HepG2 (cell line): ENCODE results near the gene CLCN2. TPM values are rescaled to one million over a fixed set of nuclear protein-coding genes. Genes with fewer than 3 reads are reported as not detected.

ENCODE experiments used
- CCDC6 ChIP-seq: sonication (generic); formaldehyde crosslinking; IDR thresholded peaks from 2 replicates; pipeline ENCODE4 v1.8.1; 2022; ENCODE audit warnings: mild to moderate bottlenecking, missing genetic modification reagents, moderate library complexity
- CEBPB ChIP-seq: IDR thresholded peaks from 2 replicates; pipeline ENCODE4 v1.6.1; 2011; ENCODE audit warnings: low read depth, low read length, improper control_type of control experiment, borderline replicate concordance
- CENPBD1 ChIP-seq: sonication (generic); formaldehyde crosslinking; IDR thresholded peaks from 2 replicates; pipeline ENCODE4 v1.8.0; 2022; ENCODE audit warnings: missing genetic modification reagents, low read depth, mild to moderate bottlenecking, borderline replicate concordance
- EHMT2 ChIP-seq: fragments of 200-600 bp; sonication (generic); IDR thresholded peaks from 2 replicates; pipeline ENCODE4 v1.7.0; 2017; ENCODE audit warnings: antibody characterized with exemption, low read depth, low read length, borderline replicate concordance
- HOXA5 ChIP-seq: sonication (generic); formaldehyde crosslinking; IDR thresholded peaks from 2 replicates; pipeline ENCODE4 v1.4.0; 2020; ENCODE audit warnings: missing genetic modification reagents
- NR2F1 ChIP-seq, 2 experiments: fragments of 450-650 bp in 1 of 2; formaldehyde crosslinking in 1 of 2; IDR thresholded peaks; 2 replicates each; pipeline versions ENCODE4 v1.5.0 to v1.6.1; 2016 to 2020; ENCODE audit warnings: mild to moderate bottlenecking in 1 of 2, missing compliant biosample characterization in 1 of 2, missing genetic modification reagents in 1 of 2, moderate library complexity in 1 of 2
- SMAD1 ChIP-seq: sonication (generic); formaldehyde crosslinking; IDR thresholded peaks from 2 replicates; pipeline ENCODE4 v1.4.0; 2020; ENCODE audit warnings: missing genetic modification reagents, low read depth, mild to moderate bottlenecking, borderline replicate concordance
- SMAD9 ChIP-seq: sonication (generic); formaldehyde crosslinking; IDR thresholded peaks from 2 replicates; pipeline ENCODE4 v1.5.1; 2020; ENCODE audit warnings: mild to moderate bottlenecking, missing genetic modification reagents
- SP5 ChIP-seq: IDR thresholded peaks from 2 replicates; pipeline ENCODE4 v1.6.1; 2016; ENCODE audit warnings: low read depth, borderline replicate concordance
- ZFP90 ChIP-seq: sonication (generic); formaldehyde crosslinking; IDR thresholded peaks from 2 replicates; pipeline ENCODE4 v1.8.0; 2022; ENCODE audit warnings: missing genetic modification reagents, mild to moderate bottlenecking, inconsistent platforms, borderline replicate concordance
- ZMAT5 ChIP-seq: sonication (generic); formaldehyde crosslinking; IDR thresholded peaks from 2 replicates; pipeline ENCODE4 v1.5.0; 2020; ENCODE audit warnings: mild to moderate bottlenecking, low read depth, missing genetic modification reagents, borderline replicate concordance
- ZNF143 ChIP-seq: sonication (generic); formaldehyde crosslinking; IDR thresholded peaks from 2 replicates; pipeline ENCODE4 v1.4.0; 2020; ENCODE audit warnings: missing genetic modification reagents
- ZNF33A ChIP-seq: sonication (generic); formaldehyde crosslinking; IDR thresholded peaks from 2 replicates; pipeline ENCODE4 v1.5.1; 2020; ENCODE audit warnings: missing genetic modification reagents, mild to moderate bottlenecking, moderate library complexity, borderline replicate concordance
- ZNF720 ChIP-seq: sonication (generic); formaldehyde crosslinking; IDR thresholded peaks from 2 replicates; pipeline ENCODE4 v1.4.0; 2020; ENCODE audit warnings: missing genetic modification reagents
- ZSCAN9 ChIP-seq: IDR thresholded peaks from 2 replicates; pipeline ENCODE4 v1.6.1; 2016; ENCODE audit warnings: borderline replicate concordance
- polyA plus RNA-seq, 8 experiments: library from polyadenylated mRNA; depleted of rRNA in 3 of 8; stranded (reverse) in 7 of 8; unstranded in 1 of 8; fragments of >200 nt; fragmentation: Illumina TruSeq in 4 of 8; extraction: Trizol in 4 of 8; gene quantifications; 2 replicates each; pipeline versions ENCODE4 v1.2.1 to v1.2.3, GENCODE V29; 2011 to 2016; ENCODE audit warnings: low read depth in 4 of 8, missing spikeins in 1 of 8, mixed read lengths in 1 of 8; ENCODE audit not compliant: insufficient read depth in 1 of 8
- total RNA-seq, 5 experiments: library from RNA; depleted of rRNA; stranded (reverse); fragments of >200 nt; fragmentation: Illumina TruSeq; extraction: Trizol; gene quantifications; 2 replicates each; pipeline ENCODE4 v1.2.3, GENCODE V29; 2016; ENCODE audit warnings: low read depth in 1 of 5
- TF ChIP-seq, protein P1 (sequence below): sonication (generic); formaldehyde crosslinking; conservative IDR thresholded peaks from 2 replicates; pipeline ENCODE4 v1.4.0; 2020; ENCODE audit warnings: missing genetic modification reagents
- TF ChIP-seq, protein P2 (sequence below): sonication (generic); formaldehyde crosslinking; IDR thresholded peaks from 2 replicates; pipeline ENCODE4 v1.5.0; 2020; ENCODE audit warnings: missing genetic modification reagents
- TF ChIP-seq, protein P3 (sequence below): sonication (generic); formaldehyde crosslinking; IDR thresholded peaks from 2 replicates; pipeline ENCODE4 v1.5.1; 2020; ENCODE audit warnings: missing genetic modification reagents, mild to moderate bottlenecking, borderline replicate concordance
- TF ChIP-seq, protein P4 (sequence below): sonication (generic); formaldehyde crosslinking; IDR thresholded peaks from 2 replicates; pipeline ENCODE4 v1.4.0; 2020; ENCODE audit warnings: missing genetic modification reagents

Gene CLCN2
- total and polyA plus RNA-seq, 2 of the 13 experiments (the other 11 are each of a cell fraction or from before 2014, with no cell fraction given), result 11.4 to 13.5 TPM

- TF ChIP-seq, protein P1, sequence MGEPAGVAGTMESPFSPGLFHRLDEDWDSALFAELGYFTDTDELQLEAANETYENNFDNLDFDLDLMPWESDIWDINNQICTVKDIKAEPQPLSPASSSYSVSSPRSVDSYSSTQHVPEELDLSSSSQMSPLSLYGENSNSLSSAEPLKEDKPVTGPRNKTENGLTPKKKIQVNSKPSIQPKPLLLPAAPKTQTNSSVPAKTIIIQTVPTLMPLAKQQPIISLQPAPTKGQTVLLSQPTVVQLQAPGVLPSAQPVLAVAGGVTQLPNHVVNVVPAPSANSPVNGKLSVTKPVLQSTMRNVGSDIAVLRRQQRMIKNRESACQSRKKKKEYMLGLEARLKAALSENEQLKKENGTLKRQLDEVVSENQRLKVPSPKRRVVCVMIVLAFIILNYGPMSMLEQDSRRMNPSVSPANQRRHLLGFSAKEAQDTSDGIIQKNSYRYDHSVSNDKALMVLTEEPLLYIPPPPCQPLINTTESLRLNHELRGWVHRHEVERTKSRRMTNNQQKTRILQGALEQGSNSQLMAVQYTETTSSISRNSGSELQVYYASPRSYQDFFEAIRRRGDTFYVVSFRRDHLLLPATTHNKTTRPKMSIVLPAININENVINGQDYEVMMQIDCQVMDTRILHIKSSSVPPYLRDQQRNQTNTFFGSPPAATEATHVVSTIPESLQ, result no peak
- TF ChIP-seq EHMT2, result no peak
- no peak for TF ChIP-seq ZMAT5 (CRISPR knock-in tag)
- TF ChIP-seq ZNF33A (CRISPR knock-in tag), result peak; percentile 92; the same call in 1 of the 2 replicates
- no peak for TF ChIP-seq ZNF720 (CRISPR knock-in tag)
- peak; percentile 72; the same call in 1 of the 2 replicates for TF ChIP-seq ZFP90 (CRISPR knock-in tag)
- no peak for TF ChIP-seq SMAD9 (CRISPR knock-in tag)
- TF ChIP-seq SP5 (CRISPR knock-in tag), result peak; percentile 86
- TF ChIP-seq ZNF143 (CRISPR knock-in tag), result peak; percentile 57; the same call in 1 of the 2 replicates
- peak; percentile 30 to 83; a peak in 3 of 4 replicates for TF ChIP-seq NR2F1 (CRISPR knock-in tag; IDR thresholded peaks at IDR 0.05)
- TF ChIP-seq ZSCAN9 (CRISPR knock-in tag), result no peak; the same call in 1 of the 2 replicates
- TF ChIP-seq, protein P2, sequence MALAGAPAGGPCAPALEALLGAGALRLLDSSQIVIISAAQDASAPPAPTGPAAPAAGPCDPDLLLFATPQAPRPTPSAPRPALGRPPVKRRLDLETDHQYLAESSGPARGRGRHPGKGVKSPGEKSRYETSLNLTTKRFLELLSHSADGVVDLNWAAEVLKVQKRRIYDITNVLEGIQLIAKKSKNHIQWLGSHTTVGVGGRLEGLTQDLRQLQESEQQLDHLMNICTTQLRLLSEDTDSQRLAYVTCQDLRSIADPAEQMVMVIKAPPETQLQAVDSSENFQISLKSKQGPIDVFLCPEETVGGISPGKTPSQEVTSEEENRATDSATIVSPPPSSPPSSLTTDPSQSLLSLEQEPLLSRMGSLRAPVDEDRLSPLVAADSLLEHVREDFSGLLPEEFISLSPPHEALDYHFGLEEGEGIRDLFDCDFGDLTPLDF, result peak; percentile 67; the same call in 1 of the 2 replicates
- TF ChIP-seq, protein P3, sequence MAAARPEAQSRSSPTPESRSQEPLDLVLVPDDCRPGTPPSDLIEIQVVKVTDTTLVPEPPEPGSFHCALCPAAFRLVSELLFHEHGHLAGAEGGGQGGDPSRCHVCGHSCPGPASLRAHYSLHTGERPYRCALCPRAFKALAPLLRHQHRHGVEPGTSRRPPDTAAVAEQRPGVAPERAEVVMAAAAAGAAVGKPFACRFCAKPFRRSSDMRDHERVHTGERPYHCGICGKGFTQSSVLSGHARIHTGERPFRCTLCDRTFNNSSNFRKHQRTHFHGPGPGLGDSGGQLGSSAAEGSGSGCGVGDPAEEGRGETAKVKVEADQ, result peak; percentile 20; the same call in 1 of the 2 replicates
- peak; percentile 77 for TF ChIP-seq CCDC6 (CRISPR knock-in tag)
- no peak for TF ChIP-seq CENPBD1 (CRISPR knock-in tag)
- no peak for TF ChIP-seq CEBPB
- 0 out of 2 replicates have a peak, but pooled peaks have one; percentile 90 for TF ChIP-seq SMAD1 (CRISPR knock-in tag)
- peak; percentile 54 for TF ChIP-seq HOXA5 (CRISPR knock-in tag)
- TF ChIP-seq, protein P4, sequence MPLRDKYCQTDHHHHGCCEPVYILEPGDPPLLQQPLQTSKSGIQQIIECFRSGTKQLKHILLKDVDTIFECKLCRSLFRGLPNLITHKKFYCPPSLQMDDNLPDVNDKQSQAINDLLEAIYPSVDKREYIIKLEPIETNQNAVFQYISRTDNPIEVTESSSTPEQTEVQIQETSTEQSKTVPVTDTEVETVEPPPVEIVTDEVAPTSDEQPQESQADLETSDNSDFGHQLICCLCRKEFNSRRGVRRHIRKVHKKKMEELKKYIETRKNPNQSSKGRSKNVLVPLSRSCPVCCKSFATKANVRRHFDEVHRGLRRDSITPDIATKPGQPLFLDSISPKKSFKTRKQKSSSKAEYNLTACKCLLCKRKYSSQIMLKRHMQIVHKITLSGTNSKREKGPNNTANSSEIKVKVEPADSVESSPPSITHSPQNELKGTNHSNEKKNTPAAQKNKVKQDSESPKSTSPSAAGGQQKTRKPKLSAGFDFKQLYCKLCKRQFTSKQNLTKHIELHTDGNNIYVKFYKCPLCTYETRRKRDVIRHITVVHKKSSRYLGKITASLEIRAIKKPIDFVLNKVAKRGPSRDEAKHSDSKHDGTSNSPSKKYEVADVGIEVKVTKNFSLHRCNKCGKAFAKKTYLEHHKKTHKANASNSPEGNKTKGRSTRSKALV (CRISPR knock-in tag), result peak; percentile 38; the same call in 1 of the 2 replicates
These were observed 1.5 kb upstream of the CLCN2 start (continued) for GRCh38 chr3:184362668-184363546.
